Epidermal melanocyte (primary cell): Measurements from ENCODE around the gene TPSB2.
"Not testable (repeated sequence)": the region's sequence is repeated elsewhere in the genome, so short reads cannot be mapped to it uniquely, and the experiment has no call there.

Source experiments
- DNase-seq: peaks from one replicate; pipeline ENCODE4 v3.0.0; 2011; ENCODE audit warnings: low spot score; ENCODE audit not compliant: insufficient read length

The TPSB2 gene

DNA sequence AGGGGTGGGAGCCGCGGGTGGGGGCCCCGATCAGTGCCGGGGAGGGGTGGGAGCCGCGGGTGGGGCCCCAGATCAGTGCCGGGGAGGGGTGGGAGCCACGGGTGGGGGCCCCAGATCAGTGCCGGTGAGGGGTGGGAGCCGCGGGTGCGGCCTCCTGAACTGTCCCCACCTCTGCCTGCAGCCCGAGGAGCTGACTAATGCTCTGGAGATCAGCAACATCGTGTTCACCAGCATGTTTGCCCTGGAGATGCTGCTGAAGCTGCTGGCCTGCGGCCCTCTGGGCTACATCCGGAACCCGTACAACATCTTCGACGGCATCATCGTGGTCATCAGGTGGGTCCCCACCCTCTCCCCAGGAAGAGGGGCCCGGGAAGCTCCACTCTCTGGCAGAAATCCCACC is 25.1 kb downstream of the TPSB2 start:
- DNase-seq, result no peak

DNA sequence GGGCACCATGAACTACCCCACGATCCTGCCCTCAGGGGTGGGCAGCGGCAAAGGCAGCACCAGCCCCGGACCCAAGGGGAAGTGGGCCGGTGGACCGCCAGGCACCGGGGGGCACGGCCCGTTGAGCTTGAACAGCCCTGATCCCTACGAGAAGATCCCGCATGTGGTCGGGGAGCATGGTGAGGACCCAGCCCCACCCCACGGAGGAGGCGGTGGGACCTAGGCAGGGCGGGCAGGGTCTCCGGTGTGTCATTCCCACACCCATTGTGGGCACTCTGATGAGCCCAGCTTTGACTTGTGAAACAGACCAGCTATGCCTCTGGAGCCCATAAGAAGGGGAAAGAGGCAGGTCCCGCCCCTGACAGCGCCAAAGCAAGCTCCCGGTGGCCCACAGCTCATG is 27.7 kb downstream of the TPSB2 start:
- no peak for DNase-seq

DNA sequence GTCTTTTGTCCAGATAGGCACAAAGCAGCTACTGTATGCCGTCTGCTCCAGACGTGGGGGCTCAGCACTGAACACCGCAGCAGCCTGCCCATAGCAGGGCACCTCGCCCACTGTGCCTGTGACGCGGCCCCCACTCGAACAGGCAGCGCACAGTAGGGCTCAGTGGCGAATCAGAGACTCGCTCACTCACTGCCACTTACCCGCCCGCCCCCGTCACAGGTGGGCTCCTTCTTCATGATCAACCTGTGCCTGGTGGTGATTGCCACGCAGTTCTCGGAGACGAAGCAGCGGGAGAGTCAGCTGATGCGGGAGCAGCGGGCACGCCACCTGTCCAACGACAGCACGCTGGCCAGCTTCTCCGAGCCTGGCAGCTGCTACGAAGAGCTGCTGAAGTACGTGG is 28.5 kb downstream of the TPSB2 start:
- DNase-seq, result no peak

DNA sequence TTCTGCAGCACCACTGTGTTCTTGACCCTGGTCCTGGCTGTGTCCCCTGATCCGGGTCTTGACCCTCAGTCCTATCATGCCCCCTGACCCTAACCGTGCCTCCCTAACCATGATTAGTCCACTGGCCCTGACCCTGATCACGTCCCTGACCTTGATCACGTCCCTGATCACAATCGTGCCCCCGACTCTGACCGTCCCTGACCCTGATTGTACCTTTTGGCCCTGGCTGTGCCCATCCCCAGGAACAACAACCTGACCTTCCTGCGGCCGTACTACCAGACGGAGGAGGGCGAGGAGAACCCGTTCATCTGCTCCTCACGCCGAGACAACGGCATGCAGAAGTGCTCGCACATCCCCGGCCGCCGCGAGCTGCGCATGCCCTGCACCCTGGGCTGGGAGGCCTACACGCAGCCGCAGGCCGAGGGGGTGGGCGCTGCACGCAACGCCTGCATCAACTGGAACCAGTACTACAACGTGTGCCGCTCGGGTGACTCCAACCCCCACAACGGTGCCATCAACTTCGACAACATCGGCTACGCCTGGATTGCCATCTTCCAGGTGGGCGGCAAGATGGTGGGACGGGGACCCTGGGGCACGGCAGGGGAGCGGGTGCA is 29.9 kb downstream of the TPSB2 start:
- DNase-seq, result no peak

DNA sequence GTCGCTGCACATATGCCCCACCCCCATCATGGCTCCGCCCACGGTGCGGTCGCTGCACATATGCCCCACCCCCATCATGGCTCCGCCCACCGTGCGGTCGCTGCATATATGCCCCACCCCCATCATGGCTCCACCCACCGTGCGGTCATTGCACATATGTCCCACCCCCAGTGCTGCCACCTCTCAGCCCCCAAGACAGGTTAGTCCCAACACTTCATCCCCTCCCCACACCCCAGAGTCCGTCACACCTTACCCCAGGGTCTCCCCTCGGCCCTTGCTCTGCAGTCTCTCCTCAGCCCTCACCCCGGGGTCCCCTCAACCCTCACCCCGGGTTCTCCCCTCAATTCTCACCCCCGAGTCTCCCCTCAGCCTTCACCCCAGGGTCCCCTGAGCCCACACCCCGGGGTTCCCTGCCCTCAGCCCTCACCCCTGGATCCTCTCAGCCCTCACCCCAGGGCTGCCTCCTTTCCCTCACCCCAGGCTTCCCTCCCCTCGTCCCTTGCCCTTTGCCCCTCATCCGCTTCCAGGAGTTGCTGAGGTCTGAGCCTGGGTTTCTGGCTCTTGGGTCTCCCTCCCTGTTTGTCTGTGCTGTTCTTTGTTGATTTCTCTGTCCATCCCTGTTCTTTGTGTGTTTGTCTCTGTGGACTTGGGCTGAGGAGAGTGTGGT is 30.5 kb downstream of the TPSB2 start:
- DNase-seq, result no peak

DNA sequence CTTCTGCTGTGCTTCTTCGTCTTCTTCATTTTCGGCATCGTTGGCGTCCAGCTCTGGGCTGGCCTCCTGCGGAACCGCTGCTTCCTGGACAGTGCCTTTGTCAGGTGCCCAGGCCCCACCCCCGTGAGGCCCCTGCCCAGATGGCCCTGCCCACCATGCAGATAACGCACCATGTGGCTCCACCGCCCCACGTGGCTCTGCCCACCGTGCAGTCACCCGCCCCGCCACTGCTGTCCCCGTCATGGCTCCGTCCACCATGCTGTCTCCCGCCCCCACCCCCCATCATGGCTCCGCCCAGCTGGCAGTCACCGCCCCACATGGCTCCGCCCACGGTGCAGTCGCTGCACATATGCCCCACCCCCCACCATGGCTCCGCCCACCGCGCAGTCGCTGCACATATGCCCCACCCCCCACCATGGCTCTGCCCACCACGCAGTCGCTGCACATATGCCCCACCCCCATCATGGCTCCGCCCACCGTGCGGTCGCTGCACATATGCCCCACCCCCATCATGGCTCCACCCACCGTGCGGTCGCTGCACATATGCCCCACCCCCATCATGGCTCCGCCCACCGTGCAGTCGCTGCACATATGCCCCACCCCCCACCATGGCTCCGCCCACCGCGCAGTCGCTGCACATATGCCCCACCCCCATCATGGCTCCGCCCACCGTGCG is 31.2 kb downstream of the TPSB2 start:
- DNase-seq, result not testable (repeated sequence)

DNA sequence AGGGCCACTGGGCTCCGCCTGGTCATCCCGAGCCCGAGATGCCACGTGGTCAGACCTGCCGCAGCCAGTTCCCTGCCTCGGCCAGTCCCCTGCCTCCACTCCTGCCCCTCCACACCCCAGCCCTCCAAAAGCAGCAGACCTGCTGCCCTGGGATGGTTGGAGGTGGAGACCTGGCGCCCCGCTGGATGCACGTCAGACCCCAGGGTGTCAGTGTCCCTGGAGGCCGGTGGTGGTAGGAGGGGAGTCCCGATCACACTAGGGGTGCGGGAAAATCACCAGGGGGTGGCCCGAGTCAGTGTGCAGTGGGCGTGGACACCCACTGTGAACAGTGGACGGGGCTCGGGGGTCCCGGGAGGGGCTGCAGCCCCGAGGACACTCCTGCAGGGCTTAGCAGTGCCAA is 31.8 kb downstream of the TPSB2 start:
- DNase-seq, result no peak

DNA sequence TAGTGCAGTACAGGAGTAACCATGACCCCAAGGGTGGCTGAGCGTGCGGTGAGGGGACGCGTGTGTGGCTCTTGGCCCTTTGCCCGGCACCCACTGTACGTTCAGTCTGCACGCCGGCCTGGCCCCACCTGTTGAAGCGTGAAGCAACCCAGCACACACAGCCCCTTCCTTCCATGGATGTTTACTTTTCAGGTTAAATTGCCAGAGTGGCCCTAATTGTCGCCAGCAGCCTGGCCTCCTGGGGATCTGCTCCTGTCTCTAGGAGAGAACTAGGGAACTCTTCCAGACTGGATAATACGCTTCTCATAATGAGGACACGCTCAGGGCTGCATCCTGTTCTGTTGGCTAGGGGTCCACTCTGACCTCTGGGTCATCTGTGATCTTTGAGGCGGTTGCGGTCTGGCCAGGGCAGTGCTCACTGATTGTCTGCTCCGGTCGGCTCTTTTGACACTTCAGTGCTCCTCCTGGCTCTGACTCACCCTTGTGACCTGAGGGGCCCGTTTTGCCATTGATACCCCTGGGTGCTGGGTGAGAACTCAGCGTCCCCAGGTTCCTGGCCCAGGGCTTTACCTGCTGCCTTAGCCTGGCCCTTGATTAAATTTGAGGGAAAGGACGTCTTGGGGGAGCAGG is 32.6 kb downstream of the TPSB2 start:
- DNase-seq, result no peak

DNA sequence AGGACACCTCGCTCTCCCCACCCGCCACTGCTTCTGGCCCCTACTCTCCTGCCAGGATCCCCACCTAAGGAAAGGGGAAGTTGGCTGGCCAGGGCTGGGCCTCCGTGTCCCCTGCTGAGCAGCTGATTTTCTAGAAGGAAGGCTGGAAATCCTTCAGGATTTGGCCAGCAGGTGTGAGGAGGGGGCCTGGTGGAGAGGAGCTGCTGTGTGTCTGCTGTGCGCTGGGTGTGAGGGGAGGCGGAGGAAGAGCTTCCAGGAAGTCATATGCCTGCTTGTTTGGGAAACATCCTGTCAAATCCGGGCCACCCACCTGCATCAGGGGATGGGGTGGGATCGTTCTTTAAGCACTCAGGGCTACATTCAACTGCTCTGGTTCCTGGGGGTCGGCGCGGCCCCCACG is 33.5 kb downstream of the TPSB2 start:
- DNase-seq, result no peak

DNA sequence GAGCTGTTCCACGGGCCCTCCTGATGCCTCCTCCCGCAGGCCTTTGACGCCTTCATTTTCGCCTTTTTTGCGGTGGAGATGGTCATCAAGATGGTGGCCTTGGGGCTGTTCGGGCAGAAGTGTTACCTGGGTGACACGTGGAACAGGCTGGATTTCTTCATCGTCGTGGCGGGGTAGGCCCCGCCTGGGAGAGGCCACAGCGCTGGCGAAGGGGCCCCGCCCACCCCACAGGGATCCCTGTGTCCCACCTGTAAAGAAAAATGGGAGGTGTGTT is 34.7 kb downstream of the TPSB2 start:
- no peak for DNase-seq

DNA sequence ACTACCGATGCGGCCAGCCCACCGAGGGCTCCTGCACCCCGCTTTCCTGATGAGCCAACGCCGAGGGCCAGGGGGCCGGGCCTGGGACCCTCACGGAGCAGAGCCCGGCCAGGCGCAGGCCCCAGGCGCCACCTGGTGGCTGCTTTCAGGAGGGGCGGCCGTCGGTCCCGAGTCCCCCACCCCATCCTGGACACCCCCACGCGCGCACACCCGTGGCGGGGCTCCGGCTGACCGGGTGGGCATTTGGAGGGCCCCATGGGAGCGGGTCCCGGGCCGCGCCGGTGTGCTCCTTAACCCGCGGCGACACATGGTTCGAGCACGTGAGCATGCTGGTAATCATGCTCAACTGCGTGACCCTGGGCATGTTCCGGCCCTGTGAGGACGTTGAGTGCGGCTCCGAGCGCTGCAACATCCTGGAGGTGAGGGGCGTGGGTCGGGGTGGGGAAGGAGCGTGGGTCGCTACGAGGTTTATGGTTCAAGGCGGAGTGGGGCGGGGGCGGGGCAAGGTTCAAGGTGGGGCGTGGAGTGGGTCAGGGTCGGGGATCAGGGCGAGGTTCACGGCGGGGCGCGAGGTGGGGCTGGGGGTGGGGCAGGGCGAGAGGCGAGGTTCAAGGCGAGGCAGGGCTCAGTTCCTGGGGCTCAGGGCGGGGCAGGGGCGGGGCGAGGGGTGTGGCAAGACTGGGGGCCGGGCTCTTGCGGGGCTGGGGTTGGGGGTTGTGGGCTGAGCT is 35.2 kb downstream of the TPSB2 start:
- DNase-seq, result no peak

DNA sequence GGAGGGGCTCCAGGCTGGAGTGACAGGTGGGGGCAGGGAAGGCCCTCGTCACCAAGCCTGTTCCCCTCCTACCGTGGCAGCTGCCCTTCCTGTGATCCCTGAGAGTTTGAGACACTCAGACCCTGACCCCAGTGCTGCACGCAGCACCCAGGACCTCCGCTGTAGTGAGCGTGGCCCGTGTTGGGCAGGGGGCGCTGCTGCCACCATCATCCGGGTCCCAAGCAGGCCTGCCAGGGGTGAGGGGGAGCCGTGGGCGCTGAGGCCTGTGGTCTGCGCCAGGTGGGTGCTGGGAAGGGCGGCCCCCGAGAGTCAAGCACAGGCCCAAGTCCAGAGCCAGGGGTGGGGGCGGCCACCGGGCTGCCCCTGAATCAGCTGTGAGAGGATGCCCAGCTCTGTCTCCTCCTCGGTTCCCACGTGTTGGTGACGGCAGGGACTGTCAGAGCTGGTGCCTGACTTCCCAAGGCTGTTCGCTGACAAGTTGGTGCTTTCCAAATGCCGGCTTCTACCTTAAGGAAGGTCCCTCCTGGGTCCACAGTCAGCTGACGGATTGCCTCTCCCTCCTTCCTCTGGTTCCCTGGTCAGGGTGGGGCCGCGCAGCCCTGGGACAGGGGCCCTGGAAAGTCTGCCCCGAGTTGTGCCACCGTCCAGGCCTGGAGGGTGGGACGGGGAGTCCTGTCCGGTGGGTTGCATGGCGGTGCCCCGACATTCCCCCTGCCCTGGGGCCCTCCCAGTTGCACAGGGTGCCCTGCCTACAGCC is 36.0 kb downstream of the TPSB2 start:
- DNase-seq, result no peak

DNA sequence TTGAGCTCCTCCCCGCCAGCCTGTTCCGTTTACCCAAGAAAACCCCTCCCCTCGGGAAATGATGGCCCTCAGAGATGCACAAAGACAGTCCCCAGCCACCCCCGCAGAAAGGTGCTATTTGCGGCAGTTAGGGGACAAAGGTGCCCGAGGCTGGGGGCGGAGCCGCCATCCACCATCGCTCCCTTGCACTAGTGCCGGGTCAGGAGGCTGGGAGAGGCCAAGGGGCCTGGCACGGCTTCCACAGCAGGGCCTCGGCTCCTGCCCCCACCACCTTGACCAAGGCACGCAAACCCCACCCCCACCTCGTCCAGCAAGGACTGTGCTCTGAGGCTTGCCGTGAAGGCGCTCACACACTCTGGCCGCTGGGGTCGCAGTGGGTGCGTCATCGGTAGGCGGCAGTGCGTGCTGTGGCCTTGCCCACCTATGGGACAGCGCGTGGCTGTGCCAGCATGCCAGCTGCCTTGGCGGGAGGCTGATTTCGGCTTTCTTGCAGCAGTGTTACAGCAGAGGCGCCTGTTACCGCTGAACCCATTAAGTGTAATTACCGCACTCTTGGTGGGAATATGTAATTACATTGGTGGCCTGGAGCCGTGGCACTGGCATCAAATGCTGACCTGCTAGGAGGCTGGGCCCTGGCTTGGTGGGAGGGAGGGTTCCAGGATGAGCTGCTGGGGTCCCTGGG is 36.7 kb downstream of the TPSB2 start:
- DNase-seq, result no peak

DNA sequence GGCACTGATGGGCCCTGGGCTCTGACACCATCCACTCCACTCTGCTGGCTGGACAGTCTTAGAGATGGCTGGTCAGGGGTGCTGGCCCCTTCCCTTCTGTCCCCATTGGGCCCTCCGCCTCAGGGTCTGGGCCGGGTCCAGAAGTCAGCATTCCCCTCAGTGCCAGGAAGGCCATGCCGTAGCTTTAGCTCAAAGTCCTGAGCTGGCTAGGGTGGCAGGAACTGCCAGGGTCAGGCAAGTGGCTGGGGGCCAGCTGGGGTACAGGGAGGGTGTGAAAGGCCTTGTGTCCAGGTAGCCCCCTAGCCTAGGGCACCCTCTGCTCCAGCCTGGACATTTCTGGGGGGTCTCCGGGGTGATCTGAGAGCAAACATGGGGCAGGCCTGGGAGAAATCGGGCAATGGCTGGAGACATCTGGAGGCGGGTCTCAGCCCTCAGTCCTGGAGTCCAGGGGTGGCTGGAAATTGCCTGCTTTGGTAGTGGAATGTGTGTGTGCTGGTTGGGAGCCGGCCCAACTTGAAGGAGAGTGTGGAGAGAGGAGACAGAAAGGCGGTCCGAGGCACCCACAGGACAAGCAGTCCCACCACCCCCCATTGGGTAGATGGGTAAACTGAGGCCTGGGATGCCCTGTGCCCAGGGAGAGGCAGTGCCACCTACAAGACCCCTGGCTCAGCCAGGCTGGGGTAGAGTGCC is 37.5 kb downstream of the TPSB2 start:
- DNase-seq, result no peak

DNA sequence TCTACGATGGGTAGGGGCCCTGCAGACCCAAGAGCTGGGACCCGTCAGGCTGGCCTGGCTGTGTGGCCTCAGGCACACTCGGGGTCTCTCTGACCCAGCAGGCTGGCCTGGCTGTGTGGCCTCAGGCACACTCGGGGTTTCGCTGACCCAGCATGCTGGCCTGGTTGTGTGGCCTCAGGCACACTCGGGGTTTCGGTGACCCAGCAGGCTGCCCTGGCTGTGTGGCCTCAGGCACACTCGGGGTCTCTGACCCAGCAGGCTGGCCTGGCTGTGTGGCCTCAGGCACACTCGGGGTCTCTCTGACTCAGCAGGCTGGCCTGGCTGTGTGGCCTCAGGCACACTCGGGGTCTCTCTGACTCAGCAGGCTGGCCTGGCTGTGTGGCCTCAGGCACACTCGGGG is 39.2 kb downstream of the TPSB2 start:
- not testable (repeated sequence) for DNase-seq

DNA sequence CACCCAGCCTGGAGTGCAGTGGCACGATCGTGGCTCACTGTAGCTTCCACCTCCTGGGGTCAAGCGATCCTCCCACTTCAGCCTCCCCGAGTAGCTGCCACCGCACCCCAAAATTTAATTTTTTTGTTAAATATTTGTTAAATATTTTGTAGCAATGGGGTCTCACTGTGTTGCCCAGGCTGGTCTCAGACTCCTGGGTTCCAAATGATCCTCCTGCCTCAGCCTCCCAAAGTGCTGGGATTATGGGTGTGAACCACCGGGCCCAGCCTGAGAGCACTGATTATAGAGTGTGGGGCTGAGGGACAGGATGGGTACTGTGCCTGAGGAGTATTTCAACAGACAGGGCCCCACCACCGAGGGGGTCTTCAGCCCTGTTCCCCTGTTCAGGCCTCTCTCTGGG is 40.5 kb downstream of the TPSB2 start:
- no peak for DNase-seq

DNA sequence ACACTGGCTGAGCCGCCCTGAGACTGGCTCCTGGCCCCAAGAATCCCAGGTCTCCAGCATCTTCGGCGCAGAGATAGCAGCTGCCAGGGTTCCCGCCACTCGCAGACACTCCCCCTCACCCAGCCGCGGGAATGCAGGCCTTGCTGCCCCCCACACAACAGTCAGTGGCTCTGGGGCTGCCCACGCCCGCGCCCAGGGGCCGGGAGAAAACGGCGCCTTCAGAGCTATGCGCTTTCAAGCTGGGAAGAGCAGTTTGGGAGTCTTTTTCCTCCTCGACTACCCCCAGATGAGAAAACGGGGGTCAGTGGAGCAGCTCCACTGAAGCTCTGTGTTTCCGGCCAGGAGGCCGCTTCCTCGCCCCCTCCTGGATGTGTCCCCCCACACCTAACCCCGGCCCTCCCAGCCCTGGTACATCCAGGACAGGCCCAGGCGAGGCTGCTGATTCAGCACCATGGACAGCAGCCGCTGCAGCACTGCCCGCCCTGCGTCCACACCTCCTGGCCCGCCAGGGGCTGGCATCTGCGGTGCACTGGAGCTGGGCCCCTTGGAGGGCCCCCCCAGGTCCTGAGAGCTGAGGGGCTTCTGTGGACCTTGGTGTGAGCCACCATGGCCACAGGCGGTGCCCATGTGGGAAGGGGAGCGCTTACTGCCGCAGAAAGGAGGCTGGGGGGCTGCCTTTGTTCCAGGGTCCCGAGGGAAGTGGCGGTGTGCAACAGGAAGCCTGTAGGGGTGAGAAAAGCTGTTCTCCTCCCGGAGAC is 41.4 kb downstream of the TPSB2 start:
- DNase-seq, result no peak

DNA sequence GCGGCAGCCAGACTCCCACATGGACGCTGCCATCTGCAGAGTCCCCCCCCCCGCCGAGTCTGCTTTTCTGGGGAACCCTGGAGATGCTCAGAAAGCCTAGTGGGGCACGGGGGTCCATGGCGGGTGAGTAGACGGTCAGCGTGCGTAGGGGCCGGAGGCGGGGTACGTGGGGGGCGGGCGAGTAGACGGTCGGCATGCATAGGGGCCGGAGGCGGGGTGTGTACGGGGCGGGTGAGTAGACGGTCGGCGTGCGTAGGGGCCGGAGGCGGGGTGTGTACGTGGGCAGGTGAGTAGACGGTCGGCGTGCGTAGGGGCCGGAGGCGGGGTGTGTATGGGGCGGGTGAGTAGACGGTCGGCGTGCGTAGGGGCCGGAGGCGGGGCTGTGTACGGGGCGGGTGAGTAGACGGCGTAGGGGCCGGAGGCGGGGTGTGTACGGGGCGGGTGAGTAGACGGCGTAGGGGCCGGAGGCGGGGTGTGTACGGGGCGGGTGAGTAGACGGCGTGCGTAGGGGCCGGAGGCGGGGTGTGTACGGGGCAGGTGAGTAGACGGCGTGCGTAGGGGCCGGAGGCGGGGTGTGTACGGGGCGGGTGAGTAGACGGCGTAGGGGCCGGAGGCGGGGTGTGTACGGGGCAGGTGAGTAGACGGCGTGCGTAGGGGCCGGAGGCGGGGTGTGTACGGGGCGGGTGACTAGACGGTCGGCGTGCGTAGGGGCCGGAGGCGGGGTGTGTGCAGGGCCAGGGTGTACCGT is 44.4 kb downstream of the TPSB2 start:
- not testable (repeated sequence) for DNase-seq

DNA sequence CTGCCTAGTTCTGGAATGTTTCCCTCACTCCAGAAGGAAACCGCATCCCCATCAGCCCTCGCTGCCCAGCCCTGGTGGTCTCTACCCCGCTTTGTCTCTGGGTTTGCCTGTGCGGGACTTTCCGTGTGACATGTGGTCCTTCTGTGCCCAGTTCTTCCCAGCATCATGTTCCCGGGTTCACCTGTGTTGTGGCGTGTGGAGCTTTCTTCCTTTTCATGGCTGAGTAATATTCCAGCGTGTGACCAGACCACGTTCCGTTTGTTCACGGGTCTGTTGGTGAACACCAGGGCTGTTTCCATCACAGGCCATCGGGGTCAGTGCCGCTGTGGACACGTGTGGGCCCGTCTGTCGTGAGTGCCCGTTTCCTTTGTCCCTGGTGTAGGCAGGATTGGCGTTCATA is 45.0 kb downstream of the TPSB2 start:
- no peak for DNase-seq
